HCT116 (cell line): Measurements from ENCODE around the gene CACNA1C. TPM values are rescaled to one million over a fixed set of nuclear protein-coding genes. Genes with fewer than 3 reads are reported as not detected.

ENCODE experiments used
- ATAC-seq: fragments of 200-7000 bp; cut with Tn5 transposase; 2 replicates; pipeline ENCODE4 v1.9.1; 2020; ENCODE audit warnings: mild to moderate bottlenecking, moderate library complexity
- BruUV-seq: library from RNA; stranded (reverse); fragments of 400-500 nt; replicated peaks from 2 replicates; lab custom pipeline; 2021; lab: Mats Ljungman, UMichigan
- CTCF ChIA-PET: fragments of 300-600 bp; sonication (Branson Sonifier 250); formaldehyde crosslinking; loops from one replicate; lab custom pipeline; 2021; ENCODE audit warnings: antibody characterized with exemption; lab: Charles Lee
- POLR2A ChIA-PET: fragments of 300-600, 350-600 bp; sonication (Branson Sonifier 250); formaldehyde crosslinking; loops from one replicate; lab custom pipeline; 2021; ENCODE audit warnings: antibody characterized with exemption; lab: Charles Lee
- RAD21 ChIA-PET, 2 experiments: fragments of 300-600 bp; sonication (Branson Sonifier 250); formaldehyde crosslinking; loops; one replicate each; lab custom pipeline; 2023; ENCODE audit warnings: low total read pairs in 2 of 2; ENCODE audit not compliant: uncharacterized antibody in 2 of 2, unreplicated experiment in 2 of 2, low non-redundant PET in 1 of 2; lab: Charles Lee
- DNase-seq: peaks from one replicate; pipeline ENCODE4 v3.0.0-alpha.2; 2010; ENCODE audit warnings: low read depth, low spot score
- H2AFZ ChIP-seq: fragments of 200-600 bp; shearing (Covaris generic), sonication (generic); 2 replicates; pipeline ENCODE4 v1.6.1; 2017; ENCODE audit warnings: low read depth, mixed run types, mixed read lengths, antibody characterized with exemption, low read length; ENCODE audit not compliant: poor library complexity, severe bottlenecking
- H3K27ac ChIP-seq: 2 replicates; pipeline ENCODE4 v1.5.1; 2012; ENCODE audit warnings: low read depth, low read length
- H3K27me3 ChIP-seq: fragments of 200-600 bp; sonication (generic); 2 replicates; pipeline ENCODE4 v1.6.1; 2016; ENCODE audit warnings: mixed run types, low read length, mixed read lengths; ENCODE audit not compliant: insufficient read depth
- H3K36me3 ChIP-seq, 2 experiments: fragments of 200-500 bp in 1 of 2; fragments of 200-600 bp in 1 of 2; sonication (Bioruptor generic) in 1 of 2; sonication (generic) in 1 of 2; 2 replicates each; pipeline versions ENCODE4 v1.5.1 to v1.6.1; 2014 to 2016; ENCODE audit warnings: low read length in 2 of 2, inconsistent platforms in 1 of 2, mixed read lengths in 1 of 2, mixed run types in 1 of 2; ENCODE audit not compliant: insufficient read depth in 2 of 2, control insufficient read depth in 1 of 2
- H3K4me1 ChIP-seq, 2 experiments: fragments of 200-600 bp in 1 of 2; sonication (generic) in 1 of 2; 2 replicates each; pipeline versions ENCODE4 v1.5.1 to v1.6.1; 2012 to 2017; ENCODE audit warnings: low read length in 2 of 2, inconsistent platforms in 1 of 2, mild to moderate bottlenecking in 1 of 2, mixed read lengths in 1 of 2, mixed run types in 1 of 2, moderate library complexity in 1 of 2; ENCODE audit not compliant: insufficient read depth in 2 of 2, control insufficient read depth in 1 of 2
- H3K4me2 ChIP-seq: fragments of 200-600 bp; sonication (generic); 2 replicates; pipeline ENCODE4 v1.6.1; 2017; ENCODE audit warnings: mixed run types, low read length, mixed read lengths
- H3K4me3 ChIP-seq, 2 experiments: fragments of 200-600 bp in 1 of 2; sonication (generic) in 1 of 2; replicated peaks in 1 of 2; 2 replicates each; pipeline ENCODE4 v1.5.1; 2011 to 2016; ENCODE audit warnings: low read length in 2 of 2, control low read depth in 1 of 2, low read depth in 1 of 2, mild to moderate bottlenecking in 1 of 2, mixed read lengths in 1 of 2, mixed run types in 1 of 2
- H3K79me2 ChIP-seq: fragments of 200-600 bp; sonication (generic); 2 replicates; pipeline ENCODE4 v1.6.1; 2017; ENCODE audit warnings: mild to moderate bottlenecking, mixed run types, low read length, moderate library complexity, mixed read lengths; ENCODE audit not compliant: insufficient read depth
- H3K9ac ChIP-seq: fragments of 200-600 bp; sonication (generic); 2 replicates; pipeline ENCODE4 v1.6.1; 2016; ENCODE audit warnings: low read length, mixed read lengths
- H3K9me2 ChIP-seq: fragments of 200-600 bp; sonication (generic), shearing (Covaris generic); 2 replicates; pipeline ENCODE4 v1.6.1; 2017; ENCODE audit warnings: mixed run types, mild to moderate bottlenecking, moderate library complexity; ENCODE audit not compliant: insufficient read depth
- H3K9me3 ChIP-seq, 2 experiments: fragments of 200-500 bp in 1 of 2; fragments of 200-600 bp in 1 of 2; sonication (Bioruptor generic) in 1 of 2; sonication (generic) in 1 of 2; 2 replicates each; pipeline ENCODE4 v1.6.1; 2014 to 2017; ENCODE audit warnings: low read length in 2 of 2, mixed read lengths in 2 of 2, inconsistent platforms in 1 of 2, low read depth in 1 of 2, mild to moderate bottlenecking in 1 of 2, mixed run types in 1 of 2, moderate library complexity in 1 of 2; ENCODE audit not compliant: control insufficient read depth in 1 of 2, insufficient read depth in 1 of 2
- H4K20me1 ChIP-seq: fragments of 200-600 bp; sonication (generic), shearing (Covaris generic); 2 replicates; pipeline ENCODE4 v1.6.1; 2017; ENCODE audit warnings: mixed run types, mild to moderate bottlenecking, moderate library complexity; ENCODE audit not compliant: insufficient read depth
- ATF3 ChIP-seq: IDR thresholded peaks from 2 replicates; pipeline ENCODE4 v1.6.1; 2012
- CBX3 ChIP-seq: IDR thresholded peaks from 2 replicates; pipeline ENCODE4 v1.6.1; 2012; ENCODE audit warnings: low read depth
- CEBPB ChIP-seq: IDR thresholded peaks from 2 replicates; pipeline ENCODE4 v1.6.1; 2012; ENCODE audit warnings: low read depth
- CTCF ChIP-seq, 3 experiments: fragments of 200-600 bp in 1 of 3; sonication (generic) in 1 of 3; IDR thresholded peaks in 2 of 3; conservative IDR thresholded peaks in 1 of 3; 2 replicates each; pipeline ENCODE4 v1.5.1; 2012 to 2017; ENCODE audit warnings: low read depth in 2 of 3, low read length in 2 of 3, antibody characterized with exemption in 1 of 3, borderline replicate concordance in 1 of 3, control low read depth in 1 of 3, mild to moderate bottlenecking in 1 of 3, mixed read lengths in 1 of 3, mixed run types in 1 of 3, moderate library complexity in 1 of 3; ENCODE audit not compliant: insufficient read depth in 1 of 3
- EGR1 ChIP-seq: IDR thresholded peaks from 2 replicates; pipeline ENCODE4 v1.6.1; 2012; ENCODE audit warnings: low read depth
- ELF1 ChIP-seq: IDR thresholded peaks from 2 replicates; pipeline ENCODE4 v1.6.1; 2012; ENCODE audit warnings: low read depth, borderline replicate concordance
- EZH2 ChIP-seq: fragments of 200-600 bp; sonication (generic); IDR thresholded peaks from 2 replicates; pipeline ENCODE4 v1.6.1; 2017; ENCODE audit warnings: antibody characterized with exemption, mixed run types
- EZH2phosphoT487 ChIP-seq: fragments of 200-600 bp; IDR thresholded peaks from 2 replicates; pipeline ENCODE4 v1.6.1; 2018; ENCODE audit warnings: antibody characterized with exemption, borderline replicate concordance
- FOSL1 ChIP-seq: IDR thresholded peaks from 2 replicates; pipeline ENCODE4 v1.6.1; 2012; ENCODE audit warnings: low read depth
- MAX ChIP-seq: IDR thresholded peaks from 2 replicates; pipeline ENCODE4 v1.6.1; 2012
- POLR2A ChIP-seq: IDR thresholded peaks from 2 replicates; pipeline ENCODE4 v1.7.0; 2011; ENCODE audit warnings: borderline replicate concordance; ENCODE audit not compliant: insufficient read depth, insufficient read length; ENCODE audit errors: extremely low read depth
- RAD21 ChIP-seq: IDR thresholded peaks from 2 replicates; pipeline ENCODE4 v1.6.1; 2012; ENCODE audit warnings: low read depth, mild to moderate bottlenecking
- REST ChIP-seq: IDR thresholded peaks from 2 replicates; pipeline ENCODE4 v1.6.1; 2012; ENCODE audit warnings: low read depth
- SIN3A ChIP-seq: IDR thresholded peaks from 2 replicates; pipeline ENCODE4 v1.6.1; 2012; ENCODE audit warnings: low read depth
- SP1 ChIP-seq: IDR thresholded peaks from 2 replicates; pipeline ENCODE4 v1.6.1; 2012; ENCODE audit warnings: low read depth
- SRF ChIP-seq: IDR thresholded peaks from 2 replicates; pipeline ENCODE4 v1.6.1; 2012; ENCODE audit warnings: low read depth
- TCF7L2 ChIP-seq: IDR thresholded peaks from 2 replicates; pipeline ENCODE4 v1.7.0; 2011; ENCODE audit warnings: borderline replicate concordance, inconsistent platforms; ENCODE audit not compliant: insufficient read depth, insufficient read length; ENCODE audit errors: extremely low read depth
- ZFX ChIP-seq: fragments of 450-650 bp; IDR thresholded peaks from 2 replicates; pipeline ENCODE4 v1.6.1; 2017
- ZNF274 ChIP-seq: fragments of 200-500 bp; sonication (Bioruptor generic); IDR thresholded peaks from 2 replicates; pipeline ENCODE4 v1.6.1; 2014; ENCODE audit warnings: mild to moderate bottlenecking, low read depth, low read length, inconsistent platforms
- intact Hi-C: fragments of 100-400 bp; cut with micrococcal nuclease; formaldehyde crosslinking; loops from 2 replicates; pipeline ENCODE4 v1.10.0; 2022
- total RNA-seq: library from RNA; stranded (reverse); gene quantifications from one replicate; pipeline ENCODE4 v1.2.1, GENCODE V29; 2021; ENCODE audit not compliant: unreplicated experiment

CACNA1C gene
- total RNA-seq, 1 experiment from 2014 or later: 0.05 TPM

GRCh38 chr12:2231956-2232355, 179.2 kb downstream of the CACNA1C start:
- H3K36me3 ChIP-seq: no peaks in the 10 kb centered on the region
- intact Hi-C loops: no loop called here
- H3K9me3 ChIP-seq: no peaks in the 10 kb centered on the region
- POLR2A ChIA-PET: no interaction called here
- no TSS peak for BruUV-seq
- no peak overlapping the region for H3K4me2 ChIP-seq
- no peak for TF ChIP-seq EGR1
- TF ChIP-seq SRF: no peak
- TF ChIP-seq ELF1: no peak
- no peak for TF ChIP-seq TCF7L2
- TF ChIP-seq MAX: no peak
- no peak for TF ChIP-seq EZH2phosphoT487
- TF ChIP-seq ZNF274: no peak
- no peak for TF ChIP-seq SP1
- no peak for TF ChIP-seq SIN3A
- no peak for TF ChIP-seq FOSL1
- TF ChIP-seq CBX3: no peak
- no peak for TF ChIP-seq EZH2
- TF ChIP-seq CEBPB: no peak
- TF ChIP-seq RAD21: no peak
- H3K4me3 ChIP-seq: no peak overlapping the region
- ATAC-seq (no peak), DNase-seq (no peak)
- RAD21 ChIA-PET: no interaction called here
- no peak overlapping the region for H3K27ac ChIP-seq
- no peaks in the 10 kb centered on the region for H4K20me1 ChIP-seq
- H3K79me2 ChIP-seq: no peaks in the 10 kb centered on the region
- H3K9me2 ChIP-seq: no peaks in the 10 kb centered on the region
- CTCF ChIA-PET: no interaction called here
- no peak overlapping the region for H2AFZ ChIP-seq
- H3K27me3 ChIP-seq: peaks cover 17% of the 10 kb centered on the region
- H3K9ac ChIP-seq: no peak overlapping the region
- H3K4me1 ChIP-seq: no peaks in the 10 kb centered on the region

- no peak for TF ChIP-seq POLR2A
- TF ChIP-seq REST: no peak
- TF ChIP-seq CEBPB: no peak
- TF ChIP-seq ZFX: no peak
- no peak for TF ChIP-seq CTCF (IDR thresholded peaks at IDR 0.05 in 2 of 3, conservative IDR thresholded peaks at IDR 0.05 in 1 of 3; ENCODE audit: borderline replicate concordance in 1 of 3, insufficient read depth in 1 of 3, low read depth in 2 of 3, low read length in 2 of 3)
- TF ChIP-seq ATF3: no peak
- no peak for TF ChIP-seq RAD21
- H3K9ac ChIP-seq: no peak overlapping the region
- H3K4me1 ChIP-seq: no peaks in the 10 kb centered on the region
- H3K9me3 ChIP-seq: no peaks in the 10 kb centered on the region
- ChIA-PET POLR2A (no interaction called here), CTCF (no interaction called here), RAD21 (no interaction called here)
- intact Hi-C loops: no loop called here
- H3K36me3 ChIP-seq: no peaks in the 10 kb centered on the region
- no peak for ATAC-seq
- no peaks in the 10 kb centered on the region for H4K20me1 ChIP-seq
- no peak overlapping the region for H3K27ac ChIP-seq
- H3K4me3 ChIP-seq: no peak overlapping the region
- no TSS peak for BruUV-seq
- H2AFZ ChIP-seq: no peak overlapping the region
- no peaks in the 10 kb centered on the region for H3K9me2 ChIP-seq
- H3K4me2 ChIP-seq: no peak overlapping the region
- H3K27me3 ChIP-seq: peaks cover 13% of the 10 kb centered on the region
- no peaks in the 10 kb centered on the region for H3K79me2 ChIP-seq
- DNase-seq: no peak
Observed at GRCh38 chr12:2233034-2233433, 180.2 kb downstream of the CACNA1C start.
